GM21423 (cell line): Measurements from ENCODE around the gene ARHGEF19.

Experiments used
- ATAC-seq: cut with Tn5 transposase; IDR thresholded peaks from one replicate; pipeline ENCODE4 v1.9.1; 2021; ENCODE audit warnings: mild to moderate bottlenecking, moderate library complexity; ENCODE audit not compliant: unreplicated experiment

ARHGEF19 gene

GRCh38 chr1:16151196-16151994 lies 61.1 kb downstream of the ARHGEF19 start:
- ATAC-seq = no peak

- ATAC-seq = no peak
Observed at GRCh38 chr1:16150508-16150907, 61.9 kb downstream of the ARHGEF19 start.

GRCh38 chr1:16149702-16150488 lies 62.6 kb downstream of the ARHGEF19 start:
- ATAC-seq = no peak

- ATAC-seq = no peak
Observed at GRCh38 chr1:16149146-16149545, 63.3 kb downstream of the ARHGEF19 start.

- no peak for ATAC-seq
Observed at GRCh38 chr1:16148329-16149092, 63.9 kb downstream of the ARHGEF19 start.
